Esophagus muscularis mucosa (tissue), 4 donors: Measurements from ENCODE around the gene CCNF. TPM values are rescaled to one million over a fixed set of nuclear protein-coding genes. Genes with fewer than 3 reads are reported as not detected.

Experiments used
- DNase-seq: peaks from one replicate; pipeline ENCODE4 v3.0.0-alpha.2; 2017; ENCODE audit errors: extremely low spot score
- H3K27ac ChIP-seq, 4 donors: fragments of 200-600 bp; sonication (generic); replicated peaks in 1 of 4; 1 replicate in 3 of 4; 2 replicates in 1 of 4; pipeline ENCODE4 v1.5.1; 2016 to 2019; ENCODE audit warnings: mild to moderate bottlenecking in 1 of 4
- H3K27me3 ChIP-seq, 4 donors: fragments of 200-600 bp; sonication (generic); one replicate each; pipeline versions ENCODE4 v1.5.1 to v1.6.0; 2016 to 2019
- H3K36me3 ChIP-seq, 4 donors: fragments of 200-600 bp; sonication (generic); one replicate each; pipeline ENCODE4 v1.5.1; 2016 to 2019
- H3K4me1 ChIP-seq, 4 donors: fragments of 200-600 bp; sonication (generic); one replicate each; pipeline ENCODE4 v1.5.1; 2016 to 2019
- H3K4me3 ChIP-seq, 4 donors: fragments of 200-600 bp; sonication (generic); 1 replicate in 2 of 4; 2 replicates in 2 of 4; pipeline ENCODE4 v1.5.1; 2016 to 2019; ENCODE audit warnings: mild to moderate bottlenecking in 4 of 4, moderate library complexity in 1 of 4
- H3K9me3 ChIP-seq, 4 donors: fragments of 200-600 bp; sonication (generic); 1 replicate in 3 of 4; 2 replicates in 1 of 4; pipeline ENCODE4 v1.5.1; 2016 to 2019
- EP300 ChIP-seq: sonication (generic); formaldehyde crosslinking; IDR thresholded peaks from one replicate; pipeline ENCODE4 v1.6.1; 2017; ENCODE audit warnings: antibody characterized with exemption
- POLR2A ChIP-seq: fragments of 450-650 bp; IDR thresholded peaks from one replicate; pipeline ENCODE4 v1.6.1; 2017; ENCODE audit warnings: antibody characterized with exemption, moderate library complexity, mild to moderate bottlenecking, low read depth
- POLR2AphosphoS5 ChIP-seq, 2 donors: sonication (generic); formaldehyde crosslinking; IDR thresholded peaks; one replicate each; pipeline ENCODE4 v1.6.1; 2017; ENCODE audit warnings: antibody characterized with exemption in 2 of 2
- WGBS: methylation state at CpG from one replicate; pipeline ENCODE4 v1.1.5; 2018; 5-methylcytosine and 5-hydroxymethylcytosine counted together
- intact Hi-C: fragments of 100-400 bp; cut with DNase I; formaldehyde crosslinking; loops from one replicate; pipeline ENCODE4 v1.15.1; 2023
- total RNA-seq, 4 donors: library from RNA; depleted of rRNA; stranded (reverse); fragments of >200 nt; gene quantifications; one replicate each; pipeline versions ENCODE4 v1.1.0 to v1.2.1, GENCODE V29; 2016
- TF ChIP-seq, protein P1 (sequence below), 3 experiments: fragments of 200-600 bp in 2 of 3; fragments of 450-650 bp in 1 of 3; sonication (generic) in 2 of 3; IDR thresholded peaks; one replicate each; pipeline ENCODE4 v1.5.1; 2017 to 2019; ENCODE audit warnings: antibody characterized with exemption in 3 of 3, mild to moderate bottlenecking in 2 of 3, moderate library complexity in 1 of 3

CCNF gene
- total RNA-seq, 4 donors from 2014 or later = 0.83 to 2.5 (median 1.5) TPM

DNA sequence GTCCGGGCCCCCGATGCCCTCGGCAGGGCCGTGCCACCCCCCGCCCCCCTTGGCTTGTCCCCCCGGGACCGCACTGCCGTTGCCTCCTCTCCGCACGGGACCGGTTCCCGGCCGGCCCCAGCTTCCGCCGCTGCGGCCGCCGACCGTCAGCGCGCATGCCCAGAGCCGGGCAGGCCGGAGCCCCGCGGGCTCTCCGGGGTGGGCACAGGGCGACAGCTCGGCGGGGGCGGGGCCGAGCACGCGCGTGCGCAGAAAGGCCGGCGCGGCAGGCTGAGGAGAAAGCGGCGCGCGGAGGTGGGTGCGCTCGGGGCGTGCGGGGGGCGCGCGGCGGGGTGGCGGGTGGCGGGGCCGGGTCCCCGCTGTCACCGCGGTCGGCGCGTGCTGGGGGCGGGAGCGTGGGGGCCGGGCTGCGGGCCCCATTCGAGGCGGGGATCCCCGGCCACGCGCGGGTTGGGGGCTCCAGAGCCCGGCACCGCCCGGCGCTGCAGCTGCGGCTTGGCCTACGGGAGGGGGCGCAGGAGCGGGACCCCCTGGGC, 45.7 kb downstream of the CCNF start, which contains the start of gene TBC1D24:
TSS of gene TBC1D24 (plus strand) at position 251 of the 536 bp plus-strand sequence. CDS start 21,022 bp downstream, outside the sequence.
- Histone ChIP-seq H3K9me3 (no peaks in the 10 kb centered on the region), H3K4me1 (peaks cover 32 to 63% (median 47%) of the 10 kb centered on the region in 4 donors), H3K27me3 (peaks cover 7 to 37% (median 22%) of the 10 kb centered on the region in 4 donors), H3K27ac (peak within 1 kb of the TSS; percentile 85 to 91 (median 88)), H3K4me3 (peak within 1 kb of the TSS; percentile 78 to 85 (median 82)), H3K36me3 (peaks cover 0 to 4% (median 0%) of the 10 kb centered on the region in 4 donors)
- DNase-seq = no peak
- intact Hi-C loops = loop anchor here (2.0 kb wide), 1 partner anchor 130 kb away; no protein-coding TSS in a partner anchor
- under 1% methylated on average over 17 of the region's 77 CpGs for WGBS
- TF ChIP-seq EP300 (no peak), POLR2AphosphoS5 (IDR thresholded peaks at IDR 0.05) (peak; percentile 74 to 84), POLR2A (peak; percentile 57)
- TF ChIP-seq, protein P1, sequence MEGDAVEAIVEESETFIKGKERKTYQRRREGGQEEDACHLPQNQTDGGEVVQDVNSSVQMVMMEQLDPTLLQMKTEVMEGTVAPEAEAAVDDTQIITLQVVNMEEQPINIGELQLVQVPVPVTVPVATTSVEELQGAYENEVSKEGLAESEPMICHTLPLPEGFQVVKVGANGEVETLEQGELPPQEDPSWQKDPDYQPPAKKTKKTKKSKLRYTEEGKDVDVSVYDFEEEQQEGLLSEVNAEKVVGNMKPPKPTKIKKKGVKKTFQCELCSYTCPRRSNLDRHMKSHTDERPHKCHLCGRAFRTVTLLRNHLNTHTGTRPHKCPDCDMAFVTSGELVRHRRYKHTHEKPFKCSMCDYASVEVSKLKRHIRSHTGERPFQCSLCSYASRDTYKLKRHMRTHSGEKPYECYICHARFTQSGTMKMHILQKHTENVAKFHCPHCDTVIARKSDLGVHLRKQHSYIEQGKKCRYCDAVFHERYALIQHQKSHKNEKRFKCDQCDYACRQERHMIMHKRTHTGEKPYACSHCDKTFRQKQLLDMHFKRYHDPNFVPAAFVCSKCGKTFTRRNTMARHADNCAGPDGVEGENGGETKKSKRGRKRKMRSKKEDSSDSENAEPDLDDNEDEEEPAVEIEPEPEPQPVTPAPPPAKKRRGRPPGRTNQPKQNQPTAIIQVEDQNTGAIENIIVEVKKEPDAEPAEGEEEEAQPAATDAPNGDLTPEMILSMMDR (IDR thresholded peaks at IDR 0.05) = peak in 1 of 3 experiments; percentile 31

DNA sequence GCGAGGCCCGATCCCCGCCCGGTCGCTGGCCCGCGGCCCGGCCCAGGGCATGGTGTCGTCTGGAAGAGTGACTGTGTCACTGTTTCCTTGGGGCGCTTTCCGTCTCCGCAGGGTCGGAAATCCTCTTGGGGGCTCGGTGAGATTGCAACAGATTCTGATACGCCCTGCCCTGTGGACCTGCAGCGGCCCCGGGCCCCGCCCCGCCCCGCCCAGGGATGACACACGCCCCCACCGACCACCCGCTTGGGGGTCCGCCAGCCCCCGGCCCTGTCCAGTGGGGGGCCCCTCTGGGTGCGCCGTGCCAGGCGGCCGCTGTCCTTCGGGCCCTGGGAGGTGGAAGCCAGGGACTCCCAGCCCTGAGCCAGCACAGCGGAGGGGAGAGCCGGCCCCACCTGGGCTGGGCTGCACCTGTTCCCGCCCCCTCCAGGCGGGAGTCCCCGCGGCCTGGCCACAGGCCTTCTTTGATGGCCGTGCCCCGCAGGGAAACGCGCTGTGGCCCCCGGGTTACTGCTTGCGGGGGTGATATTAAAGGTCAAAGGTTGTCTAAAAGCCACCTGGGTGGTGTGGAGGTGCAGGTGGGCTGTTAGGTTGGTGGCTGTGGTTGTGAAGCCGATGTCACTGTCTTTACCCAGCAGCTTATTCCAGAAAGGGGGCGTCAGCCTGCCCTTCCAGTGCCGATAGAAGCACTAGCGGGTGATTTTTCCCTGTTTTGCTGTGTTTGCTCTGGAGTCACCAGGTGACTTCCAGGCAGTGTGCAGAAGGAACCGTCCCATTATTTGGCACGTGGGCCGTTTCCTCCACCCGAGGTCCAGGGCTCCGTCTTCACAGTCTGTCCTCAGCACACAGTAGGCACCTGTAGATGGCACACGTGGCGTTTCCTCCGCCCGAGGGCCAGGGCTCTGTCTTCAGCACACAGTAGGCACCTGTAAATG, 46.4 kb downstream of the CCNF start:
- Histone ChIP-seq H3K4me1 (peaks cover 32 to 55% (median 45%) of the 10 kb centered on the region in 4 donors), H3K4me3 (peak overlapping the region; percentile 78 to 85 (median 82)), H3K9me3 (no peaks in the 10 kb centered on the region), H3K27me3 (peaks cover 7 to 30% (median 17%) of the 10 kb centered on the region in 4 donors), H3K36me3 (peaks cover 0 to 4% (median 0%) of the 10 kb centered on the region in 4 donors), H3K27ac (peak overlapping the region in 2 of 4 donors; percentile 87 to 91)
- WGBS = 22% methylated on average over 26 of the region's 55 CpGs
- TF ChIP-seq, protein P1 (IDR thresholded peaks at IDR 0.05) = no peak
- TF ChIP-seq POLR2AphosphoS5 (IDR thresholded peaks at IDR 0.05) = no peak
- no peak for DNase-seq
- intact Hi-C loops = loop anchor here (2.0 kb wide), 1 partner anchor 131 kb away; no protein-coding TSS in a partner anchor

DNA sequence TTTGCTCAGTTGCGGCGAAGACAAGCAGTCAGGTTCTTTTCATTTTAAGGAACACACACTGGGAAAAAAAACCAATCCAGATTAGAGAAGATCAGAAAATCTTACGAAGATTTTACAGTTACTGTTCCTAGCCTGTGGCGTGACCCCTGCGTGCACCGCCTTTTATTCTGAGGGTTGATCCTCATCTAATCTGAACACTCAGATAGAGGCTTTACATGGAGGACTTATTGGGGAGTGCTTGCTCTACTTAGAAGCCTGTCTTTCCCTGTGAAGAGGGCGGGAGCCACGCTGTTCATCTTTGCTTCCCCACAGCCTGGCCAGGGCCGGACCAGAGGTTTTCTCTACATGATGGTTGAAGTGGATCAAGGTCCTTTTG, 47.1 kb downstream of the CCNF start:
- H3K4me3 ChIP-seq = no peak overlapping the region
- WGBS = 92% methylated on average over 9 of the region's 9 CpGs
- H3K27me3 ChIP-seq = peaks cover 4 to 23% (median 11%) of the 10 kb centered on the region in 4 donors
- peaks cover 26 to 49% (median 38%) of the 10 kb centered on the region in 4 donors for H3K4me1 ChIP-seq
- H3K9me3 ChIP-seq = no peaks in the 10 kb centered on the region
- TF ChIP-seq EP300 = no peak
- TF ChIP-seq, protein P1 (IDR thresholded peaks at IDR 0.05) = no peak
- TF ChIP-seq POLR2A = no peak
- no peak for TF ChIP-seq POLR2AphosphoS5 (IDR thresholded peaks at IDR 0.05)
- intact Hi-C loops = no loop called here
- peaks cover 0 to 4% (median 0%) of the 10 kb centered on the region in 4 donors for H3K36me3 ChIP-seq
- H3K27ac ChIP-seq = no peak overlapping the region
- DNase-seq = no peak

DNA sequence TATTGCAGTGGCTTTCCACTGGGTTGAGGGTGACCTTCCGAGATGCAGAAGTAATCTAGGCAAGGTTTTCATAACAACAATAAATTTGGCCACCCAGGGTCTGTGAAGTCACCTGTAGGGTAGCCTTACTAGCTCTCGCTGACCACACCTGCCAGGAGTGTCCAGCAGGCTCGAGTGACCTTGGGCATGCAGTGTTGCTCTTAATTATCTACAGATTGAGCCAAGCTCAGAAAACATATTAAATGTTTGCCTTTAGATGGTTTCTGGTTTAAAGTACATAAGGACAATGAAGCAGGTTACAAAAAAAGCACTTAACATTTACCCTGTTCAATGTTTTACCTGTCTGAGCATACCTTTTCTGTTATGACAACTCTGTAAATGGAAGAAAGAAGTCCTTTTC, 47.5 kb downstream of the CCNF start:
- no peak for TF ChIP-seq POLR2AphosphoS5 (IDR thresholded peaks at IDR 0.05)
- TF ChIP-seq, protein P1 (IDR thresholded peaks at IDR 0.05) = no peak
- no peak for TF ChIP-seq EP300
- no peak for TF ChIP-seq POLR2A
- Histone ChIP-seq H3K27me3 (peaks cover under 1 to 19% (median 7%) of the 10 kb centered on the region in 4 donors), H3K4me1 (peaks cover 21 to 45% (median 34%) of the 10 kb centered on the region in 4 donors), H3K4me3 (no peak overlapping the region), H3K36me3 (peaks cover 0 to 4% (median 0%) of the 10 kb centered on the region in 4 donors), H3K27ac (no peak overlapping the region), H3K9me3 (no peaks in the 10 kb centered on the region)
- 94% methylated on average over 3 of the region's 3 CpGs for WGBS
- intact Hi-C loops = no loop called here
- DNase-seq = no peak
